A549 (cell line): ENCODE measurements around the gene HS6ST3. TPM values are rescaled to one million over a fixed set of nuclear protein-coding genes. Genes with fewer than 3 reads are reported as not detected.

Source experiments
- ATAC-seq, 2 experiments: fragments of 200-7000 bp in 1 of 2; fragments of >200 bp in 1 of 2; cut with Nextera tagmentation in 1 of 2; cut with Tn5 transposase in 1 of 2; 3 replicates each; pipeline versions ENCODE4 v1.8.0 to v1.9.1; 2018 to 2020; ENCODE audit warnings: mild to moderate bottlenecking in 1 of 2, moderate library complexity in 1 of 2
- CTCF ChIA-PET: fragments of 300-600 bp; sonication (Branson Sonifier 250); formaldehyde crosslinking; extraction: SDS; loops from one replicate; lab custom pipeline; 2021; ENCODE audit warnings: antibody characterized with exemption, inconsistent platforms; lab: Yijun Ruan, JAX
- POLR2A ChIA-PET: fragments of 350-600 bp; formaldehyde crosslinking; extraction: SDS; loops from one replicate; lab custom pipeline; 2021; ENCODE audit warnings: antibody characterized with exemption, inconsistent platforms; lab: Yijun Ruan, JAX
- DNase-seq, 2 experiments: peaks; one replicate each; pipeline versions ENCODE4 v3.0.0 to v3.0.0-alpha.2; 2011 to 2016; ENCODE audit warnings: low read depth in 1 of 2, low spot score in 1 of 2
- FAIRE-seq: peaks from 2 replicates; lab custom pipeline; 2011; peaks lifted over from hg19 to GRCh38; lab: Jason Lieb, UNC
- H3K27ac ChIP-seq, 2 experiments: fragments of >200 bp; sonication (Bioruptor Twin); formaldehyde crosslinking; 3 replicates each; pipeline ENCODE4 v1.5.1; 2016 to 2017
- H3K4me1 ChIP-seq: fragments of >200 bp; sonication (Bioruptor Twin); formaldehyde crosslinking; 3 replicates; pipeline ENCODE4 v1.6.1; 2016
- H3K4me2 ChIP-seq: fragments of >200 bp; sonication (Bioruptor Twin); formaldehyde crosslinking; 3 replicates; pipeline ENCODE4 v1.6.1; 2016
- H3K4me3 ChIP-seq: fragments of >200 bp; sonication (Bioruptor Twin); formaldehyde crosslinking; 3 replicates; pipeline ENCODE4 v1.5.1; 2016
- H3K9me3 ChIP-seq: fragments of >200 bp; sonication (Bioruptor Twin); formaldehyde crosslinking; 3 replicates; pipeline ENCODE4 v1.6.1; 2016
- CBX2 ChIP-seq: fragments of 200-600 bp; sonication (generic); IDR thresholded peaks from 2 replicates; pipeline ENCODE4 v1.6.1; 2016; ENCODE audit warnings: low read depth, mild to moderate bottlenecking, borderline replicate concordance
- E2F6 ChIP-seq: IDR thresholded peaks from 2 replicates; pipeline ENCODE4 v1.6.1; 2012; ENCODE audit warnings: low read depth, borderline replicate concordance
- EHMT2 ChIP-seq: fragments of 200-600 bp; sonication (generic); IDR thresholded peaks from 2 replicates; pipeline ENCODE4 v1.6.1; 2016; ENCODE audit warnings: antibody characterized with exemption, low read depth, mild to moderate bottlenecking, moderate library complexity
- ESRRA ChIP-seq: fragments of 150-350 bp; IDR thresholded peaks from 2 replicates; pipeline ENCODE4 v1.6.1; 2014; ENCODE audit warnings: mild to moderate bottlenecking, low read length, borderline replicate concordance
- FOSL2 ChIP-seq, 2 experiments: fragments of 450-650 bp in 1 of 2; fragments of >200 bp in 1 of 2; sonication (Bioruptor Twin) in 1 of 2; formaldehyde crosslinking; IDR thresholded peaks; 2 replicates each; pipeline versions ENCODE4 v1.5.0 to v1.6.1; 2016 to 2020; ENCODE audit warnings: mild to moderate bottlenecking in 1 of 2, moderate library complexity in 1 of 2
- HES2 ChIP-seq: fragments of >200 bp; sonication (Bioruptor Twin); formaldehyde crosslinking; IDR thresholded peaks from 2 replicates; pipeline ENCODE4 v1.6.1; 2016
- HEYL ChIP-seq: fragments of 250-450 bp; sonication (Bioruptor Pico); IDR thresholded peaks from 2 replicates; pipeline ENCODE4 v1.8.0; 2021; ENCODE audit warnings: mild to moderate bottlenecking, moderate library complexity
- HMGXB4 ChIP-seq: fragments of 250-450 bp; sonication (Bioruptor Pico); IDR thresholded peaks from 2 replicates; pipeline ENCODE4 v1.5.0; 2021; ENCODE audit warnings: mild to moderate bottlenecking, moderate library complexity, borderline replicate concordance
- JUNB ChIP-seq: fragments of >200 bp; sonication (Bioruptor Twin); formaldehyde crosslinking; IDR thresholded peaks from 2 replicates; pipeline ENCODE4 v1.6.1; 2016
- MAX ChIP-seq: IDR thresholded peaks from 2 replicates; pipeline ENCODE4 v1.6.1; 2012
- MAZ ChIP-seq: fragments of 150-350 bp; IDR thresholded peaks from 2 replicates; pipeline ENCODE4 v1.6.1; 2014; ENCODE audit warnings: antibody characterized with exemption, low read depth, low read length, borderline replicate concordance
- NFE2L2 ChIP-seq: fragments of 150-350 bp; conservative IDR thresholded peaks from 2 replicates; pipeline ENCODE4 v1.6.1; 2014; ENCODE audit warnings: low read length
- PBX3 ChIP-seq: IDR thresholded peaks from 2 replicates; pipeline ENCODE4 v1.6.1; 2012
- RAD21 ChIP-seq, 2 experiments: fragments of >200 bp in 1 of 2; sonication (Bioruptor Twin) in 1 of 2; formaldehyde crosslinking in 1 of 2; IDR thresholded peaks in 1 of 2; conservative IDR thresholded peaks in 1 of 2; 2 replicates in 1 of 2; 3 replicates in 1 of 2; pipeline ENCODE4 v1.6.1; 2012 to 2018; ENCODE audit warnings: inconsistent platforms in 1 of 2
- RARB ChIP-seq: fragments of 250-450 bp; sonication (Bioruptor Pico); IDR thresholded peaks from 2 replicates; pipeline ENCODE4 v1.8.0; 2021; ENCODE audit warnings: mild to moderate bottlenecking, moderate library complexity
- REST ChIP-seq: fragments of 200-600 bp; sonication (generic); IDR thresholded peaks from 2 replicates; pipeline ENCODE4 v1.6.1; 2016; ENCODE audit warnings: antibody characterized with exemption, mild to moderate bottlenecking, moderate library complexity
- SMC3 ChIP-seq: fragments of >200 bp; sonication (Bioruptor Twin); formaldehyde crosslinking; IDR thresholded peaks from 3 replicates; pipeline ENCODE4 v1.6.1; 2018; ENCODE audit warnings: inconsistent platforms
- SREBF2 ChIP-seq: fragments of 450-650 bp; IDR thresholded peaks from 2 replicates; pipeline ENCODE4 v1.6.1; 2014; ENCODE audit warnings: mild to moderate bottlenecking, moderate library complexity
- WGBS: methylation state at CpG from one replicate; pipeline ENCODE4 v1.1.6; 2017; ENCODE audit errors: missing lambda C conversion rate; 5-methylcytosine and 5-hydroxymethylcytosine counted together
- polyA plus RNA-seq, 4 experiments: library from polyadenylated mRNA; depleted of rRNA in 3 of 4; stranded (reverse); fragments of >200 nt; fragmentation: RNase III in 1 of 4; extraction: RNeasy Plus Mini Kit Qiagen cat#74134 plus additional on column Dnase treatment in 1 of 4; gene quantifications; 2 replicates in 3 of 4; 3 replicates in 1 of 4; pipeline ENCODE4 v1.2.3, GENCODE V29; 2011 to 2017

HS6ST3 gene
- polyA plus RNA-seq, 2 of the 4 experiments (the other 2 are of a cell fraction): not detected

GRCh38 chr13:96646101-96646500, 556.2 kb downstream of the HS6ST3 start:
- FAIRE-seq: no peak
- no peak for DNase-seq
- 33% methylated on average over 3 of the region's 3 CpGs for WGBS
- TF ChIP-seq FOSL2 (IDR thresholded peaks at IDR 0.05) (no peak), FOSL2 (CRISPR knock-in tag; IDR thresholded peaks at IDR 0.05) (no peak), HEYL (CRISPR knock-in tag) (no peak), MAZ (no peak), HMGXB4 (CRISPR knock-in tag) (no peak), RARB (CRISPR knock-in tag) (no peak), ESRRA (no peak), NFE2L2 (no peak), SMC3 (no peak)
- no peak for ATAC-seq
- ChIA-PET POLR2A (no interaction called here), CTCF (no interaction called here)
- Histone ChIP-seq H3K4me1 (no peaks in the 10 kb centered on the region), H3K4me3 (no peak overlapping the region), H3K9me3 (no peaks in the 10 kb centered on the region), H3K27ac (no peak overlapping the region), H3K4me2 (no peak overlapping the region)

- TF ChIP-seq REST (no peak), NFE2L2 (no peak), JUNB (no peak), SMC3 (no peak), MAX (no peak), SREBF2 (no peak), CBX2 (no peak), E2F6 (no peak), RAD21 (conservative IDR thresholded peaks at IDR 0.05 in 1 of 2, IDR thresholded peaks at IDR 0.05 in 1 of 2) (no peak), HES2 (no peak), PBX3 (no peak), EHMT2 (no peak)
- no peak for ATAC-seq
- DNase-seq: no peak
- ChIA-PET POLR2A (no interaction called here), CTCF (no interaction called here)
- H3K9me3 ChIP-seq: no peaks in the 10 kb centered on the region
- no peak for FAIRE-seq
- H3K27ac ChIP-seq: no peak overlapping the region
- no peaks in the 10 kb centered on the region for H3K4me1 ChIP-seq
- H3K4me3 ChIP-seq: no peak overlapping the region
- 11% methylated on average over 8 of the region's 8 CpGs for WGBS
- H3K4me2 ChIP-seq: no peak overlapping the region
These were observed 556.8 kb downstream of the HS6ST3 start for GRCh38 chr13:96646515-96647211.
